OCI-LY7 (cell line): ENCODE results near the gene UBC.

Experiments used
- EZH2phosphoT487 ChIP-seq: fragments of 200-600 bp; sonication (generic); IDR thresholded peaks from 2 replicates; pipeline ENCODE4 v1.6.1; 2018; ENCODE audit warnings: low read depth, borderline replicate concordance, mild to moderate bottlenecking, mixed run types, antibody characterized with exemption, low read length, moderate library complexity, mixed read lengths
- TF ChIP-seq, protein P1 (sequence below): fragments of 200-600 bp; sonication (generic); conservative IDR thresholded peaks from 2 replicates; pipeline ENCODE4 v1.5.1; 2014; ENCODE audit warnings: mild to moderate bottlenecking, antibody characterized with exemption, low read length, moderate library complexity, mixed read lengths

DNA sequence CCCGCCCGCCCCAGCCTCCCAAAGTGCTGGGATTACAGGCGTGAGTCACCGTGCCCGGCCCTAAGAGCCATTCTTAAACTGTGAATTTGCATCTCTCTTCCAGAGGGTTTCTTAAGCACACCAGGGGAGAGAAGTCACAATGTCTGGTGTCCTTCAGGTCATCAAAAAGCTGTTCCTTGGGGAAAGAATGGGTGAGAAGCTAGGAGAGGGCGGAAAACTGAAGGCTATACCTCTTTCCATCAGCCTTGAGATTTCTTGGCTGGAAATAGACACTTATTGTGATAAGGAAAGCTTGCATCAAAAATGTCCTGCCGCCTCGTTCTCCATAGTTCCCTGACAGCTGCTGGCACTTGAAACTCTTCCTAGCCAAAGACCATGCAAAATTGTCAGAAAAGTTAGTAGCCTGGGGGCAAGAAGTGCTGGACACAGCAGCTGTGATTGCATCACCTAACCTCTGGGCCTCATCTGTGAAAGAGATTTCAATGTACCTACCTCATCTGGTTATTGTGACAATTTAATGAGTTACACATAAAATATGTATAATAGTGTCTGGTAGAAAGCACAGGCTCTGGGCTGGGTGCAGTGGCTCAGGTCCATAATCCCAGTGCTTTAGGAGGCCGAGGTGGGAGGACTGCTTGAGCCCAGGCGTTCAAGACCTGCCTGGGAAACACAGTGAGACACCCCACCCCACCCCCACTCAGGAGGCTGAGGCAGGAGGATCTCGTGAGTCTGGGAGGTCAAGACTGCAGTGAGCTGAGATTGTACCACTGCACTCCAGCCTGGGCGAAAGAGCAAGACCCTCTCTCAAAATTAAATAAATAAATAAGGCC, 9.7 kb upstream of the UBC start:
- TF ChIP-seq, protein P1, sequence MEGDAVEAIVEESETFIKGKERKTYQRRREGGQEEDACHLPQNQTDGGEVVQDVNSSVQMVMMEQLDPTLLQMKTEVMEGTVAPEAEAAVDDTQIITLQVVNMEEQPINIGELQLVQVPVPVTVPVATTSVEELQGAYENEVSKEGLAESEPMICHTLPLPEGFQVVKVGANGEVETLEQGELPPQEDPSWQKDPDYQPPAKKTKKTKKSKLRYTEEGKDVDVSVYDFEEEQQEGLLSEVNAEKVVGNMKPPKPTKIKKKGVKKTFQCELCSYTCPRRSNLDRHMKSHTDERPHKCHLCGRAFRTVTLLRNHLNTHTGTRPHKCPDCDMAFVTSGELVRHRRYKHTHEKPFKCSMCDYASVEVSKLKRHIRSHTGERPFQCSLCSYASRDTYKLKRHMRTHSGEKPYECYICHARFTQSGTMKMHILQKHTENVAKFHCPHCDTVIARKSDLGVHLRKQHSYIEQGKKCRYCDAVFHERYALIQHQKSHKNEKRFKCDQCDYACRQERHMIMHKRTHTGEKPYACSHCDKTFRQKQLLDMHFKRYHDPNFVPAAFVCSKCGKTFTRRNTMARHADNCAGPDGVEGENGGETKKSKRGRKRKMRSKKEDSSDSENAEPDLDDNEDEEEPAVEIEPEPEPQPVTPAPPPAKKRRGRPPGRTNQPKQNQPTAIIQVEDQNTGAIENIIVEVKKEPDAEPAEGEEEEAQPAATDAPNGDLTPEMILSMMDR = no peak
- TF ChIP-seq EZH2phosphoT487 = no peak
